Skin of body (tissue), 2 donors: ENCODE data around the gene FAM222A. TPM values are rescaled to one million over a fixed set of nuclear protein-coding genes. Genes with fewer than 3 reads are reported as not detected.
A peak's percentile ranks its signal among the peaks of the same experiment; 100 is the strongest.

Experiments
- DNase-seq: peaks from one replicate; lab custom pipeline; 2025; lab: John Stamatoyannopoulos, UW
- total RNA-seq: library from RNA; depleted of rRNA; stranded (reverse); fragments of >200 nt; gene quantifications from one replicate; pipeline ENCODE4 v1.2.3, GENCODE V29; 2014

The FAM222A gene
- total RNA-seq, 1 donor from 2014 or later: 1.4 TPM

DNA sequence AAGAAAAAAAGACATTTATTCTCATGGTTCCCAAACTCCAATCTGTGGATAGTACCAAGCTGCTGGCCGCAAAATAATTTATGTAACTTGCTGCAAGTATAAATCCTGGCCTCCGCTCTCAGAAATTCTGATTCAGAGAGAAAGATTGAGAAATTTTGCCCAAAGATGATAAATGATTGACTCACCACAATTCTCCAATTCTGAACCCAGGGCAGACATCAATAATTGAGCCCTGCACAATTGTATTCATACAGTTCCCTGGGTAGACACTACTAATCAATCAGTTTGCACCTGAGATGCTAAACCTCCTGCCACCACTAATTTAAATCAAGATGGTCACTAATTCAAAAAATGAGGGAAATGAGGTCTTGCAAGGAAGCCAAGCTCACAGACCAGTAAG lies 81.4 kb downstream of the FAM222A start:
- DNase-seq: no peak

- DNase-seq: no peak
Measured at GRCh38 chr12:109796057-109796456, 82.4 kb downstream of the FAM222A start.

GRCh38 chr12:109797905-109798669 lies 84.5 kb downstream of the FAM222A start:
- no peak for DNase-seq

DNA sequence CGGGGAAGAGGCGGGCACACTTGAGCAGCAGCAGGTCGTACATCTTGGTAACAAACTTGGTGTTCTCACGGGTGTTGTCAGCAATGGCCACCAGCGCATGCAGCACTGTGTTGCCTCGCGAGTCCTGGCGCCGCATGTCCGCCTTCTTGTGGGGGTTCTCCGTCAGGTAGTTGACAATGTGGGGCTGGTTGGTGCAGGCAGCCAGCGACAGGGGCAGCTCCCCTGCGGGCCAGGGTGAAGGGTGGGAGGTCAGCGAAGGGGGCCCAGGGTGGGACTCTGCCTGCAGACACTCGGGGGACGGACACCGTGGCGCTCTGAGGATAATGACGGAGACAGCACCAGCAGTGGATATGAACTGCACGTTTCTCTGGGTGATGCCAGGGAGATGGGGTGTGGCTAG lies 85.1 kb downstream of the FAM222A start:
- no peak for DNase-seq

DNA sequence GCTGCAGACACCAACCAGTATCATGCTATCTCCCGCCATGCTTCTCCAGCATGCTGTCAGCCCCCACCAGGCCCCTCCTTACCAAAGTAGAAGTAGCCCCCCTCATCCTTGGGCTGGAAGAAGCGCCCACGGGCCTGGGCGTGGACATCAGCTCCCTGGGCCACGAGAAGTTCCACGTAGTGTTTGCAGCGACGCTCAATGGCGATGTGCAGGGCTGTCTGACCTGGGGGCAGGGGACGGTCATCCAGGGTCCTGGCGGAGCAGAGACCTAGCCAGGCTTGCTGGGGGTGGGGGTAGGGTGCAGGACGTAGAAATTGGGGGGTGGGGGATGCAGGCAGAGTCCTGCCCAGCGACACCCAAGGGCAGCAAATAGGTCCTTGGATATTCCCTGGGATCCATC lies 86.9 kb downstream of the FAM222A start:
- DNase-seq: no peak

GRCh38 chr12:109802828-109803227 lies 89.2 kb downstream of the FAM222A start:
- no peak for DNase-seq

- no peak for DNase-seq
Measured at GRCh38 chr12:109803678-109804077, 90.1 kb downstream of the FAM222A start.

DNA sequence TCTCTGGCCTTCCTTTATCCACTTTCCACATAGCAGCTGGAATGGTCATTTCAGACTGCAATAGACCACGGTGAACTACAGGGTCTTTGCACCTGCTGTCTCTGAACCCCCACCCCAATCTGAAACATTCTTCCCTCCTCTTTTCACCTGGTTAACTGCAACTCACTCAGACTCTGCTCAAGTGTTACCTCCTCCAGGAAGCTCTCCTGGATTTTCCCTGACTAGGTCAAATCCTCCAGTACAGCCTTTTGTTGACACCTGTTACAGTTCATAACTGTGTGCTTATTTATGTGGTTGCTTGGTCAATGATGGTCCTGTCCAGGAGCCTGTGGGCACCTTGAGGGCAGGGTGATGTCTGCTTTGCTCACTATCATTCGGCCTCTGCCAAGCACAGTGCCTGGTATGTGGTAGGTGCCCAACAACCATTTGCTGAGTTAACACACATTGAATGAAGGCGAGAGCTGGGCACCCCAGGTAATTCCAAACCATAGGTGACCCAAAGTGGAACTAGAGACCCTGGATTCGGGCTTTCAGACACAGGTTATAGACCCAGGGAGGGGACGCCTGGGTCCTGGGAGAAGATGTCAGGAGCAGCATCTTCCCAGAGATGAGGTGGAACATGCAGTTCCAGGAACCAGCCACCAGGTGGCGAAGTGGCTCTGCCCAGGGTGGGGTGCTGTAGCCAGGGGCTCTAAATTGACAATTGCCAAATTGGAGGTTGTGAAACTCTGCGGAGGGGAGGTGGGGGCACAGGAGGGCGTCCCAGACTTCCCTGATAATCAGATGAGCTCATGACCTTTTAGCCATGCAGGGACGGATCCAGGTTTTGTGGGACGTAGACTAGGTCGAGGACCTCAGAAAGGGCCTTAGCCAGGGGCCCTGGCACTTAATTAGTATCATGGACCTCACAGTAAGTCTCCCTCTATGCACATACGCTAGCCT lies 91.5 kb downstream of the FAM222A start:
- DNase-seq: peak; percentile 19

- no peak for DNase-seq
Measured at GRCh38 chr12:109807954-109808643, 94.5 kb downstream of the FAM222A start.

GRCh38 chr12:109808876-109809646 lies 95.4 kb downstream of the FAM222A start:
- no peak for DNase-seq

DNA sequence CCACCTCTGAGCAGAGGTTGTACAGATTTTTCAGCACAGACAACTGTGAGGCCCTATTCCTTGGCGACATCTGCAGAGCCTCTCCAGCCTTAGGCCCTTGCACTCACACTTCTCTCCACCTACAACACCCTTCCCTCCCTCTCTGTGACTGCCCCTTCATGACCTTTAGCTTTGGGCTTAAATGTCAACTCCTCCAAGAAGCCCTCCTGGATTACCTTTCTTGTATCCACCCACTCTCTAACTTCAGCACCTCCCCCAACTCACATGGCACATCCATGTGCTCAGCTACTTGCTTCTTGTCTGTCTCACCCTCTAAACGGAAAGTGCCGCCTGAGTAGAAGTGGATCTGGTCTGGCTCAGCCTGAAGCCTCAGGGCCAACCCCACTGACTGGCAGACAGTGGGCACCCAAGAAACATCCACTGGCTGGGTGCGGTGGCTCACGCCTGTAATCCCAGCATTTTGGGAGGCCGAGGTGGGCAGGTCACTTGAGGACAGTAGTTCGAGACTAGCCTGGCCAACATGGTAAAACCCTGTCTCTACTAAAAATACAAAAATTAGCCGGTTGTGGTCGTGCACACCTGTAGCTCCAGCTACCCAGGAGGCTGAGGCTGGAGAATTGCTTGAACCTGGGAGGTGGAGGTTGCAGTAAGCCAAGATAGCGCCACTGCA lies 97.5 kb downstream of the FAM222A start:
- DNase-seq: no peak

- no peak for DNase-seq
Measured at GRCh38 chr12:109811624-109811995, 98.0 kb downstream of the FAM222A start.

GRCh38 chr12:109813810-109814416 lies 100.3 kb downstream of the FAM222A start:
- DNase-seq: no peak

DNA sequence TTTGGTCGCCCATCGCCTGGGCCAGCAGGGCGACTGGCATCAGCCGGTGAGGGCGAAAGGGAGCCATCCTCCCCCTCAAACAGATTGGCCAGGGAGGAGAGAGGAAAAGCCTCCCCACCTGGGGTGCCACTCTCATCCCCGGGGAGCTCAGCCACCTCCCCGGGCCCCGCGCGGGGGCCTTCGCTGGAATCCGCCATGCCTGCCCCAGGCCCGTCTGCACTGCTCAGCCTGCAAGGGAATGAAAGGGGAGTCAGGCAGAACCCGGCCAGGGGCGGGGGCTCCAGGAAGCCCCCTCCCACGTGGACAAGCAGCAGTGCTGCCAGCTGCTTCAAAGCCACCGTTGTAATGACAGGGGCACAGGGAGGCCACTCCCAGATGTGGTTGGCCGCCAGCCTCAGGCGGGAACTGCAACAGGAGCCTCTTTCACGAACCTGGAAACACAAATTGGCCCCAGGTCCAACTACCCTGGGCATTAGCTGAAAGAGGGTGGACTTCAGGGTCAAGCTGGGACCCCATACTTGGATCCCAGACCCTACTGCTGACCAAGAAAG lies 101.0 kb downstream of the FAM222A start:
- DNase-seq: no peak

- DNase-seq: no peak
Measured at GRCh38 chr12:109815225-109815624, 101.6 kb downstream of the FAM222A start.

DNA sequence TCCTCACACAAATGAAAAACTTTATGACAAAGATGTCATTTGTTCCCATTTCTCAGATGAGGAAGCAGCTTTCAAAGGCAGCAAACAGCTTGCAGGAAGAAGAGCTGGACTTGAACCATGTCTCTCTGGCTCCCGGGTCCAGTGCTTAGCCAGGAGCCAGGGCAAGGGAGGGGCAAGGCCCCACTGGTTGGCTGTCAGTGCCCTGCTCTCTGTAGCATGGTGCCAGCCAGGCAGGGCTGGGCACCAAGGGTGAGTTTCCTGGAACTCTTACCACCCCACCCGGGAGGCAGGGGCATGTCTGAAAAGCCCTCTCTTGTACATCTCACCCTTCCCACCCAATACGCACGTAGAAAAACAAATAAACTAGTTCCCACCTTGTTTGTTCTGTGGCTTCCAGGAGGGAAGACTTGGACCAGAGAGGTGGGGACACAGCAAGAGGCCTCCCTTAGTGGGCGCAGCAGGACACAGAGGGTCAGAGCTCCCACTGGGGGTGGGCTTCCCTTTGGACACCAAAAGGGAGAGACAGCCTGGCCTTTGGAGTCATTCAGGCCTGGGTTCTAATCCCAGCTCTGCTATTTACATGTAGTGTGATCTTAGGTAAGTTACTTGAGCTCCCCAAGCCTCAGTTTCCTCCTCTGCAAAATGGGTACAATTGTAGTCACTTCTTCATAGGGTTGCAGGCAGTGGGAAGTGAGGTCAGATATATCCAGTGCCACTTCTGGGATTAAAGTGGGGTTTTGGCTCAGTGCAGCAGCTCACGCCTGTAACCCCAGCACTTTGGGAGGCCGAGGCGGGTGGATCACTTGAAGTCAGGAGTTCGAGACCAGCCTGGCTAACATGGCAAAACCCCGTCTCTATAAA lies 102.4 kb downstream of the FAM222A start:
- no peak for DNase-seq

DNA sequence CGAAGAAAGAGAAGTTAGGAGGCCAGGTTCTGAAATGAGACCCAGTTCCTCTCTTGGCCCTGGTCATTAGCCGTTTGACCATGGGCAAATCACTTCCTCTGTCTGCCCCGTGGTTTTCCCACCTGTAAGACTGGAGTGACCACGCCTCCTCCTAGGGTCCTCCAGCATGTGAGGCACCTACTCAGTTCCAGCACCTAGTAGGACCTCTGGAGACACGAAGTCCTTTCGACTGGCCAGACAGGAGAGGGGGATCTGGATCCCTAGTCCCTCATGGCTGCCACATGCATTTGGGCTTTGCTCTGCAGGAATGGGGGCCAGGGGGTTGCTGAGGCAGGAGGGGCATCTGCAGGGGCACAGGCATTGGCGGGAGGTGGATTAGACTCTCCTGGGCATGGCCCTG lies 103.2 kb downstream of the FAM222A start:
- DNase-seq: no peak

- DNase-seq: no peak
Measured at GRCh38 chr12:109817627-109818231, 104.1 kb downstream of the FAM222A start.
